Inferior parietal cortex (tissue), 1 donor: Measurements from ENCODE around the gene C1GALT1.
"Not testable (repeated sequence)": the region's sequence is repeated elsewhere in the genome, so short reads cannot be mapped to it uniquely, and the experiment has no call there.

Source experiments
- DNase-seq: peaks from one replicate; pipeline ENCODE4 v3.0.0-alpha.2; 2016; ENCODE audit errors: extremely low spot score

Gene C1GALT1

DNA sequence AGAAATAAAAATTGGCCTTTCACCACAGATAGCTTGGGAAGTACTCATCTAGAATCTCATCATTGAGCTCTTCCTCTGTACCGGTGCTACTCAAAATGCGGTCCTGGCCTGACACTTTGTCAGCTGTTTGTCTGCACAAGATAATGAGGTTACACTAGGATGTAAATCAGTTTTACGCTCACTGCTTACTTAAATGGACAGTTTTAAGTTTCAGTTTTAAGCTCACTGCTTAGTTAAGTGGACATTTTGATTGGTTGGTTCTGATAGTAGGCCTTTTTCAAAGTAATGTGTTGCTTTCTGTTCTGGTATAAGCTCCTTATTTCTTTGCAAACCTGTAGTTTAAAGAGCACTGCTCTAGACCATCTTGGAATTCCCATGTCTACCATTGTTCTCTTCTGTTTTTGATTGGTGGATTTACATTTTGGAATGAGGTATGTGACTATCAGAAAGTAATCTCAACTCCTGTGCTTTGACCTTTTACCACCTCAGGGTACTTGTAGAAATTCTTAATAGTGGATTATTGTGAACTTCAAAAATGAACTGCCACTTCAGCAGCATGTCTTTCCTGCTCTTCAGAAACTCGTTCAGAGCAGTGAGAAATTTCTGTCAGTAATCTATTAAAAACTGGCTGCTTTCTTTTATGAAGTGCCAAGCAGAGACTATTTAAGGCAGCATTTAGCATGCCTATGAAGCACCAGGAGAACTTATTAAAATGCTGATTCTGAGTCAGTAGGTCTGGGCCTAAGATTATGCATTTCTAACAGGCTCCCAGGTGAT, 55.0 kb downstream of the C1GALT1 start:
- no peak for DNase-seq

DNA sequence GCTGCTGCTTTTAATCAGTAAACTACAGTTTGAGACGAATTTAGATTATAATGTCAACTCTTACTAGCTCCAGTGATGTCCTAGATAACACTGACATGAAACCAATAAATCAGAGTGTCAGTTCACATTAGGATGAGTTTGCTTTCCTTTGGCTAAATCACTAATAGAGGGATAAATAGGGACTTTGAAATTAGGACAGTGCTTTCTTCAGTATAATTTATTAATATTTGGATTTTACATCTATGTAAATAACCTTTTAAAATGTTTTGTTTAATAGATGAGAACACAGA, 55.6 kb downstream of the C1GALT1 start:
- DNase-seq = no peak

- no peak for DNase-seq
Observed at GRCh38 chr7:7239346-7239745, 57.0 kb downstream of the C1GALT1 start.

DNA sequence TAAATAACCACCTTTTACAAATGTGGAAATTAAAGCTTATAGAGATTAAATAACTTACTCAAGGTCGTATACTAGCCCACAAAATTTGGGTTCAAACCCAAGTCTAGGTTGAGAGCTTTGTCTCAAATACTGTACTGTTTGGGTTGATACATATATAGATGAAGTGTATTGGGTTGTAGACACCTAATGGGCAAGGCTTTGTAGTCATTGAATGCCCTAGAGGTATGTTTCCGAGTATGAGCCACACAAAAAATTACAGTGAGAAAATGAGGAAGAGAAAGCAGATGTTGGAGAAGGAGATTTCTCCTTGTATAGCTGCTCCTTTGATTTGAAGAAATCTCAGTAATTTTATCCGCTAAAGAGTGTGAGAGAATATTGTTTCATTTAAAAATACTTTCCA, 60.6 kb downstream of the C1GALT1 start:
- DNase-seq = no peak

DNA sequence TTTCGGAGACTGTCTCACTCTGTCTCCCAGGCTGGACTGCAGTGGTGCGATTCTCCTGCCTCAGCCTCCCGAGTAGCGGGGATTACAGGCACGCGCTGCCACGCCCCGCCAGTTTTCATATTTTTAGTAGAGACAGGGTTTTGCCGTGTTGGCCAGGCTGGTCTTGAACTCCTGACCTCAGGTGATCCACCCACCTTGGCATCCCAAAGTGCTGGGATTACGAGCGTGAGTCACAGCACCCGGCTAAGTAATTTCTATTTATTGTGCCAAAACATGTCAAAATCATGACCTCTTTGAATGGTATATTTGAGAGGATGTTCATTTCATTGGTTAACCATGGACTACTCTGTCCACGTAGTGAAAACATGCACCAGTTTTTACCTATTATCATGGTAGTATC, 62.9 kb downstream of the C1GALT1 start:
- not testable (repeated sequence) for DNase-seq

- no peak for DNase-seq
Observed at GRCh38 chr7:7246223-7246622, 63.9 kb downstream of the C1GALT1 start.

GRCh38 chr7:7247658-7248057, 65.3 kb downstream of the C1GALT1 start:
- DNase-seq = no peak

DNA sequence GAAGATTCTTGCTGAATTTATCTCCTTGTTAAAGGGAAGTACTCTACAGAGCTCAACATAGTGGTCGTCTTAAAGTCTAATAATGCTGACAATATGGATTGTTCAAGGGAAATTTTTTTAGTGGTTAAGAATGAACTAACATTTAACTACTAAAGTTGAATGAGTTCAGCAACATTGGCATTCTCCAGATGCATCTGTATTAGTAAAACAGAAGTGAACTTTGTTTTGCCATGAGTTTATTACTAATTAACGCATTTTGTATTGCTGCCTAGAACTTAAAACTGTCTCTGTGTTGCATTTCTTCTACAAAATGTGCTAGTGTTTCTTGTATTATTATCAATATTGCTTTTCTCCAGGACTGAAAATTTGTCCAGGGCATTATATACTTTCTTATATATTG, 67.5 kb downstream of the C1GALT1 start:
- DNase-seq = no peak

DNA sequence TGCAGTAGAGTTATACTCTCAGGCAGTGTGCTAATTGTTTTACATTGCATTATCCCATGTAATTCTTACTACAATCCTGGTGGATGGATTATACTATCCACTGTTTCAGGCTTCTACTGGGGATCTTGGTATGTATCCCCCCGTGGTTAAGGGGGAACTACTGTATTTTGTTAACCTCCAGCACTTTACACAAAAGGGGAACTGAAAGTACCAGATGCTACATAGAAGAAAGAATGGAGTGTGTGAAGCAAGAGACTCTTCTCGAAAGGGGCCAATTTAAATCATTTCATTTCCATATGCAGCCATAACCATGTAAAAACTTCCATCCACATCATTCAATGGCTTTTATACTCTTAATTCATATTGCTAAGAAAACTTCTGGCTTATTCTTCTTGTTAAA, 69.4 kb downstream of the C1GALT1 start:
- DNase-seq = no peak

GRCh38 chr7:7254319-7254718, 72.0 kb downstream of the C1GALT1 start:
- DNase-seq = no peak

DNA sequence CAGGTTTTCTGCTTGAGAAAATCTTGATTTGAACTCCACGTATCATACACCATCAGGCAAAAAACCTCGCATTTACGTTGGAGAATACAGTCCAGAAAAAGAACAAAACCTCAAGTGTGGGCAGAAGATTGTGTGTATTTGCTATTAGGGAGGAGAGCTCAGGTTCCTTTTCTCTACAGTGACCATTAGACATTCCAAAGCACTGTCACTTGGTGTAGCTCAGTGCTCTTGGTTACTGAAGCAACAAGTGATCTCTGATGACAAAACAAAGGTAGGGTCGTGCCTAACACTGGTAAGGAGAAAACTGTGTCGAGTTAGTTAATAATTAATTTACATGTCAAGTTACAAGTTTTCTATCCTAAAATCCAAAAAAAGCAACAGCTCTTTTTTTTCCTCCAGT, 72.6 kb downstream of the C1GALT1 start:
- no peak for DNase-seq

DNA sequence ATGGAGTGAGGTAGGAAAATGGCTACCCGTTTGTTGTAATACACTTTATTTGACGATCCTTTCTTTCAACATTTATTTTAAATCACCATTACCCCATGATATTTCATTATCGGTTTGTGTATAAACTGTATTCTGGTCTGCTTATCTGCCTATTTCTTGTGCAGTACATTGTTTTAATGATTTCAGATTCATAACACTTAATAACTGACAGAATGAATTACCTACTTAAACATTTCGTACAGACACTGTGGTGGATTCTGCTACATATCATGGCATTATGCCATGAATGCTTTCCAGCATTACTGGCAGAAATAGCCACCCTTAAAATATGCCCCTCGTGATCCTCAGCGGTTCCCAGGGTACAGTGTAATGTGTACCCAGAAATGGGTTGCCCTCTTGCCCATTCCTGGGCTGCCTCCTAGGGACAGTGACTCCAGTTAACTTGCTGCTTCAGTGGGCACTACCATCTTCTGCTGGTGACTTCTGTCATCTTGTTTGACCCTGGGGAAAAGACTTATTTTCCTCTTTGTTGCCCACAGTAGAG, 74.5 kb downstream of the C1GALT1 start:
- no peak for DNase-seq

DNA sequence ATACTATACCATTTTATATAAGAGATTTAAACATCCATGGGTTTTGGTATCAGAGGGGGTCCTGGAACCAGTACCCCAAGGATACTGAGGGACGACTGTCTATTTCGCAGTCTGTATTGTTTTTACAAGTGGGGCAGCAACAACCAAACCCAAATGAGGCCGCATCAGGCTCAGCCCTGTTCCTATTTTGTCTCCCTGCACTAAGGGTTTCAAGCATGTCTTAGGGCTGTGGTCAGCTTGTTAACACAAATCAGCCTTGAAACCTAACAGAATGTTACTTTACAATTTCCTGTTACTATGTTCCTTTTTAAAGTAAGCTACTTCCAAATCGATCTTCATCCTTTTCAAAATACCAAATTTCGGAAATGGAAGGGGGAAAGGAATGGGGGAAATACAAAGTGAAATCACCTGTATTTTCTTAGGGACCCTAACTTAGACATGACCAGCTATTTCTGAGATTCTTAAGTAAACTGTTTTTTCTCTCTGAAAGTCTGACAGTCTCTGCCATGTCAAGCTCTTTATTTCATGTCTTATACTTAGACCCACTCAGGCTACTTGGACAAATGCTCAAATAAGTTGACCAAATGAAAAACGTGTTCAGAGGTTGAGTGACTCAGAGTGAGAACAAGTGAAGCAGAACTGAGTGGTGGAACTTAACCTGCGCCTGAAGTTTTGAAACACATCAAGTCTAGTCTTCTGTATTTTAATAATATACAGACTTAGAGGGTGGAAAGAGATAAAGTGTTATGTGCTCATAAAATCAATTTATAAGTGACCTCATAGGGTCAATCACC, 75.8 kb downstream of the C1GALT1 start:
- DNase-seq = no peak

- no peak for DNase-seq
Observed at GRCh38 chr7:7261863-7262262, 79.5 kb downstream of the C1GALT1 start.

GRCh38 chr7:7263297-7264230, 81.2 kb downstream of the C1GALT1 start:
- no peak for DNase-seq

GRCh38 chr7:7264306-7265040, 82.1 kb downstream of the C1GALT1 start:
- DNase-seq = no peak

GRCh38 chr7:7265081-7266075, 83.0 kb downstream of the C1GALT1 start:
- peak; percentile 52 for DNase-seq

DNA sequence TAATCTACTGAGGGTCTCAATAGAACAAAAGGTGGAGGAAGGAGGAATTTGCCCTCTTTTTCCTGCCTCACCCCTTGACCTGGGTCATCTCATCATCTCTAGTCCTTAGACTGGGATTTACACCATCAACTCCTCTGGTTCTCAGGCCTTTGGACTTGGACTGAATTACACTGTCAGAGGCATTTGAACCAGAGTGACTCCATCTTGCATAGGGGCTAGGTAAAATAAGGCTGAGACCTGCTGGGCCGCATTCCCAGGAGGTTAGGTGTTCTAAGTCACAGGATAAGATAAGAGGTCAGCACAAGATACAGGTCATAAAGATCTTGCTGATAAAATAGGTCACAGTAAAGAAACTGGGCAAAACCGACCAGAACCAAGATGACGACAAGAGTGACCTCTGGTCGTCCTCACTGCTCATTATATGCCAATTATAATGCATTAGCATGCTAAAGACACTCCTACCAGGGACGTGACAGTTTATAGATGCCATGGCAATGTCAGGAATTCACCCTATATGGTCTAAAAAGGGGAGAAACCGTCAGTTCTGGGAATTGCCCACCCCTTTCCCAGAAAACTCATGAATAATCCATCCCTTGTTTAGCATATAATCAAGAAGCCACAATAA, 84.0 kb downstream of the C1GALT1 start:
- DNase-seq = no peak

GRCh38 chr7:7271094-7271874, 88.9 kb downstream of the C1GALT1 start:
- DNase-seq = no peak
